OCI-LY3 (cell line): Measurements from ENCODE around the gene TNFRSF21.

Source experiments
- H2AFZ ChIP-seq: fragments of 200-600, 300-600 bp; shearing (Covaris generic); 2 replicates; pipeline ENCODE4 v1.6.0; 2014; ENCODE audit warnings: antibody characterized with exemption, low read depth, low read length
- H3K27ac ChIP-seq: fragments of 200-600, 300-600 bp; sonication (generic); 2 replicates; pipeline ENCODE4 v1.5.1; 2014; ENCODE audit warnings: mild to moderate bottlenecking, low read length, moderate library complexity, mixed read lengths
- H3K27me3 ChIP-seq: fragments of 200-600, 300-600 bp; sonication (generic); 2 replicates; pipeline ENCODE4 v1.6.1; 2014; ENCODE audit warnings: low read depth, low read length, mixed read lengths
- H3K36me3 ChIP-seq: fragments of 200-600, 300-600 bp; sonication (generic); replicated peaks from 2 replicates; pipeline ENCODE3; 2014; ENCODE audit warnings: low read depth, low read length, mixed read lengths
- H3K4me1 ChIP-seq: fragments of 300-600, 200-600 bp; sonication (generic); 2 replicates; pipeline ENCODE4 v1.6.1; 2014; ENCODE audit warnings: low read length, mixed read lengths
- H3K4me2 ChIP-seq: fragments of 200-600, 300-600 bp; sonication (generic); 2 replicates; pipeline ENCODE4 v1.6.1; 2014; ENCODE audit warnings: low read length, mixed read lengths
- H3K4me3 ChIP-seq: fragments of 300-600, 200-600 bp; sonication (generic); 2 replicates; pipeline ENCODE4 v1.5.1; 2014; ENCODE audit warnings: antibody characterized with exemption, mild to moderate bottlenecking, low read length, moderate library complexity
- H3K79me2 ChIP-seq: fragments of 300-600, 200-600 bp; shearing (Covaris generic); 2 replicates; pipeline ENCODE4 v1.6.1; 2014; ENCODE audit warnings: mild to moderate bottlenecking, low read length, mixed read lengths
- H3K9ac ChIP-seq: fragments of 300-600, 200-600 bp; shearing (Covaris generic); 2 replicates; pipeline ENCODE4 v1.6.0; 2014; ENCODE audit warnings: mild to moderate bottlenecking, low read length, moderate library complexity
- H3K9me3 ChIP-seq: fragments of 200-600, 300-600 bp; shearing (Covaris generic); 2 replicates; pipeline ENCODE4 v1.6.1; 2014; ENCODE audit warnings: low read length, mixed read lengths; ENCODE audit not compliant: insufficient read depth
- H4K20me1 ChIP-seq: fragments of 200-600, 300-600 bp; sonication (generic); 2 replicates; pipeline ENCODE4 v1.6.1; 2016; ENCODE audit warnings: low read length, mixed read lengths; ENCODE audit not compliant: insufficient read depth
- EZH2phosphoT487 ChIP-seq: fragments of 200-600 bp; shearing (Covaris generic); IDR thresholded peaks from 2 replicates; pipeline ENCODE4 v1.6.1; 2018; ENCODE audit warnings: antibody characterized with exemption, mixed run types, low read depth
- TF ChIP-seq, protein P1 (sequence below): fragments of 200-600, 300-600 bp; sonication (generic); IDR thresholded peaks from 2 replicates; pipeline ENCODE4 v1.5.1; 2014; ENCODE audit warnings: antibody characterized with exemption, low read length, low read depth

TNFRSF21 gene

DNA sequence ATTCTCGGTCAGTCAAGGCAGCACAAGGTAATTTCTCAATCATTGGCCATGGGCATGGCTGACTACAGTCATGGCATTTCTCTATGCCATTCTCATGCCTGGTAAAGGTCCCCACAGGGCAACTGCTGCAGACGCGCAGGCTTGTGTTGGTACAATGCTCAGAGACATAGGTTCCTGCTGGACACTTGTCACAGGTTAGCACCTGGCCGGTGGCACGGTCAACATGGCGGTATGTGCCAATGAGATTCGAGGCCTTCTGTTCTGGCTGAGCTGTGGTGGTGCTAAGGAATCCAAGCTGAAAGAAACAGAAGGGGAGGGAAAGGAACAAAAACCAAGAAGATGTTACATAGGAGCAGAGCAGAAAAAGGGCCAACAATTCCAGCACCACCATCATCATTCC is 23.4 kb downstream of the TNFRSF21 start:
- H3K27me3 ChIP-seq = no peaks in the 10 kb centered on the region
- no peak for TF ChIP-seq EZH2phosphoT487
- TF ChIP-seq, protein P1, sequence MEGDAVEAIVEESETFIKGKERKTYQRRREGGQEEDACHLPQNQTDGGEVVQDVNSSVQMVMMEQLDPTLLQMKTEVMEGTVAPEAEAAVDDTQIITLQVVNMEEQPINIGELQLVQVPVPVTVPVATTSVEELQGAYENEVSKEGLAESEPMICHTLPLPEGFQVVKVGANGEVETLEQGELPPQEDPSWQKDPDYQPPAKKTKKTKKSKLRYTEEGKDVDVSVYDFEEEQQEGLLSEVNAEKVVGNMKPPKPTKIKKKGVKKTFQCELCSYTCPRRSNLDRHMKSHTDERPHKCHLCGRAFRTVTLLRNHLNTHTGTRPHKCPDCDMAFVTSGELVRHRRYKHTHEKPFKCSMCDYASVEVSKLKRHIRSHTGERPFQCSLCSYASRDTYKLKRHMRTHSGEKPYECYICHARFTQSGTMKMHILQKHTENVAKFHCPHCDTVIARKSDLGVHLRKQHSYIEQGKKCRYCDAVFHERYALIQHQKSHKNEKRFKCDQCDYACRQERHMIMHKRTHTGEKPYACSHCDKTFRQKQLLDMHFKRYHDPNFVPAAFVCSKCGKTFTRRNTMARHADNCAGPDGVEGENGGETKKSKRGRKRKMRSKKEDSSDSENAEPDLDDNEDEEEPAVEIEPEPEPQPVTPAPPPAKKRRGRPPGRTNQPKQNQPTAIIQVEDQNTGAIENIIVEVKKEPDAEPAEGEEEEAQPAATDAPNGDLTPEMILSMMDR = no peak
- H3K27ac ChIP-seq = no peak overlapping the region
- H3K79me2 ChIP-seq = peaks cover 14% of the 10 kb centered on the region
- no peak overlapping the region for H2AFZ ChIP-seq
- peaks cover 37% of the 10 kb centered on the region for H3K36me3 ChIP-seq
- H4K20me1 ChIP-seq = no peaks in the 10 kb centered on the region
- H3K9ac ChIP-seq = no peak overlapping the region
- H3K4me2 ChIP-seq = no peak overlapping the region
- peaks cover 14% of the 10 kb centered on the region; the same call in 1 of the 2 replicates for H3K9me3 ChIP-seq
- H3K4me3 ChIP-seq = no peak overlapping the region
- peaks cover 13% of the 10 kb centered on the region for H3K4me1 ChIP-seq

GRCh38 chr6:47283993-47284392 is 25.7 kb downstream of the TNFRSF21 start:
- H3K9me3 ChIP-seq = no peaks in the 10 kb centered on the region
- H3K4me1 ChIP-seq = peaks cover 13% of the 10 kb centered on the region
- H3K27ac ChIP-seq = no peak overlapping the region
- H3K9ac ChIP-seq = no peak overlapping the region
- no peaks in the 10 kb centered on the region for H3K27me3 ChIP-seq
- no peaks in the 10 kb centered on the region for H4K20me1 ChIP-seq
- H3K4me2 ChIP-seq = no peak overlapping the region
- TF ChIP-seq, protein P1 = no peak
- no peak for TF ChIP-seq EZH2phosphoT487
- no peaks in the 10 kb centered on the region for H3K79me2 ChIP-seq
- peaks cover 22% of the 10 kb centered on the region for H3K36me3 ChIP-seq
- H3K4me3 ChIP-seq = no peak overlapping the region
- no peak overlapping the region for H2AFZ ChIP-seq

GRCh38 chr6:47278545-47278944 is 31.2 kb downstream of the TNFRSF21 start:
- Histone ChIP-seq H3K4me3 (no peak overlapping the region), H3K4me1 (peaks cover 13% of the 10 kb centered on the region), H3K79me2 (no peaks in the 10 kb centered on the region), H3K27me3 (no peaks in the 10 kb centered on the region), H4K20me1 (no peaks in the 10 kb centered on the region), H3K27ac (no peak overlapping the region), H3K4me2 (no peak overlapping the region), H2AFZ (no peak overlapping the region), H3K36me3 (peaks cover 9% of the 10 kb centered on the region), H3K9ac (no peak overlapping the region), H3K9me3 (no peaks in the 10 kb centered on the region)
- TF ChIP-seq EZH2phosphoT487 = no peak
- TF ChIP-seq, protein P1 = no peak

DNA sequence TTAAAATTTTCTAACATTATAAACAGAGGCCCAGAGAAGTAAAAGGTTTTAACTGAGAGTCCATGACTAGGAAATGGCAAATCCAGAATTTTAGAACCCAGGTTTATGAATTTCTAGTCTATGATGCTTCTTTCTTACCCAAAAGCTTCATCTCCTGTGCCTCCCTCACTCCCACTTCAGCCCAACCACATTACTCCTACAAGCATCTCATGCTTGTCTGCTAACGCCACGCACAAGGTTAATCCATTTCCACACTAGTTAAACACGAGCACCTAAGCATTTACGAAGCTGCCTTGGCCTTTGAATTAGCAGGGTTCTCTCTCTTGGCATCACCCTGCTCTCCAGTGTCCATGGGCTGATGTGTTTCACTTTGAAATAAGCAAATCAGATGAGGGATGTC is 32.0 kb downstream of the TNFRSF21 start:
- no peak overlapping the region for H3K27ac ChIP-seq
- no peaks in the 10 kb centered on the region for H4K20me1 ChIP-seq
- no peak overlapping the region for H2AFZ ChIP-seq
- H3K9ac ChIP-seq = no peak overlapping the region
- H3K9me3 ChIP-seq = no peaks in the 10 kb centered on the region
- no peaks in the 10 kb centered on the region for H3K27me3 ChIP-seq
- H3K36me3 ChIP-seq = peaks cover 5% of the 10 kb centered on the region
- H3K4me2 ChIP-seq = no peak overlapping the region
- no peaks in the 10 kb centered on the region for H3K79me2 ChIP-seq
- TF ChIP-seq, protein P1 = no peak
- TF ChIP-seq EZH2phosphoT487 = no peak
- no peak overlapping the region for H3K4me3 ChIP-seq
- peaks cover 6% of the 10 kb centered on the region for H3K4me1 ChIP-seq
